Smooth muscle cell (in vitro differentiated cells): Measurements from ENCODE around the gene ABCD1. TPM values are rescaled to one million over a fixed set of nuclear protein-coding genes. Genes with fewer than 3 reads are reported as not detected.

Experiments used
- DNase-seq: peaks from one replicate; lab custom pipeline; 2025; ENCODE audit not compliant: unreplicated experiment; lab: John Stamatoyannopoulos, UW
- H2AFZ ChIP-seq: fragments of 200-600 bp; sonication (generic); 2 replicates; pipeline ENCODE4 v1.6.0; 2016; ENCODE audit warnings: antibody characterized with exemption, low read depth, mild to moderate bottlenecking
- H3F3A ChIP-seq: fragments of 200-600 bp; sonication (generic); 2 replicates; pipeline ENCODE4 v1.6.0; 2017; ENCODE audit warnings: antibody characterized with exemption, low read depth
- H3K27ac ChIP-seq: fragments of 200-600 bp; sonication (generic); 2 replicates; pipeline ENCODE4 v1.5.1; 2016; ENCODE audit warnings: low read depth, mild to moderate bottlenecking
- H3K27me3 ChIP-seq: fragments of 200-600 bp; sonication (generic); 2 replicates; pipeline ENCODE4 v1.6.1; 2016; ENCODE audit warnings: low read depth, mild to moderate bottlenecking
- H3K36me3 ChIP-seq: fragments of 200-600 bp; sonication (generic); 2 replicates; pipeline ENCODE4 v1.5.1; 2016; ENCODE audit warnings: low read depth
- H3K4me1 ChIP-seq: fragments of 200-600 bp; sonication (generic); 2 replicates; pipeline ENCODE4 v1.5.1; 2016; ENCODE audit warnings: low read depth
- H3K4me2 ChIP-seq: fragments of 200-600 bp; sonication (generic); 2 replicates; pipeline ENCODE4 v1.6.0; 2016; ENCODE audit warnings: mild to moderate bottlenecking
- H3K4me3 ChIP-seq: fragments of 200-600 bp; sonication (generic); 2 replicates; pipeline ENCODE4 v1.5.1; 2016; ENCODE audit warnings: mild to moderate bottlenecking
- H3K79me2 ChIP-seq: fragments of 200-600 bp; sonication (generic); 2 replicates; pipeline ENCODE4 v1.6.0; 2016; ENCODE audit warnings: low read depth, mild to moderate bottlenecking
- H3K9ac ChIP-seq: fragments of 200-600 bp; sonication (generic); 2 replicates; pipeline ENCODE4 v1.6.0; 2016; ENCODE audit warnings: low read depth
- H3K9me3 ChIP-seq: fragments of 200-600 bp; sonication (generic); replicated peaks from 2 replicates; pipeline ENCODE4 v1.5.1; 2016; ENCODE audit warnings: low read depth
- H4K20me1 ChIP-seq: fragments of 200-600 bp; sonication (generic); 2 replicates; pipeline ENCODE4 v1.6.0; 2016; ENCODE audit warnings: low read depth
- CTCF ChIP-seq: fragments of 200-600 bp; sonication (generic); IDR thresholded peaks from 2 replicates; pipeline ENCODE4 v1.5.1; 2017; ENCODE audit warnings: borderline replicate concordance, mild to moderate bottlenecking, antibody characterized with exemption; ENCODE audit not compliant: insufficient read depth, poor library complexity, severe bottlenecking
- WGBS: methylation state at CpG from one replicate; pipeline ENCODE4 v1.1.7; 2016; ENCODE audit warnings: low lambda C conversion rate; 5-methylcytosine and 5-hydroxymethylcytosine counted together
- polyA plus RNA-seq: library from polyadenylated mRNA; unstranded; fragments of >200 nt; fragmentation: Nextera tagmentation; extraction: Ambion mirVana; gene quantifications from 2 replicates; pipeline ENCODE4 v1.2.1, GENCODE V29; 2016
- total RNA-seq: library from RNA; depleted of rRNA; stranded (reverse); fragments of >200 nt; gene quantifications from 2 replicates; pipeline ENCODE4 v1.2.3, GENCODE V29; 2014

Gene ABCD1
- total and polyA plus RNA-seq, 2 experiments from 2014 or later: 6.2 to 10.9 TPM

- no peak for TF ChIP-seq CTCF
Observed at GRCh38 chrX:153776120-153776599, 51.5 kb downstream of the ABCD1 start.

GRCh38 chrX:153776611-153777045 lies 52.0 kb downstream of the ABCD1 start:
- Histone ChIP-seq H3K27ac (no peak overlapping the region), H3K4me2 (no peak overlapping the region), H3K4me3 (no peak overlapping the region), H4K20me1 (no peaks in the 10 kb centered on the region), H3K9ac (no peak overlapping the region), H3K4me1 (no peaks in the 10 kb centered on the region), H3K36me3 (no peaks in the 10 kb centered on the region), H3K9me3 (no peaks in the 10 kb centered on the region), H2AFZ (no peak overlapping the region), H3F3A (no peaks in the 10 kb centered on the region), H3K79me2 (no peaks in the 10 kb centered on the region), H3K27me3 (no peaks in the 10 kb centered on the region)
- TF ChIP-seq CTCF: no peak
- WGBS: 100% methylated on average over 3 of the region's 22 CpGs
- DNase-seq: no peak

More at GRCh38 chrX:153776120-153776599, 51.5 kb downstream of the ABCD1 start:
- no peaks in the 10 kb centered on the region for H3K9me3 ChIP-seq
- no peaks in the 10 kb centered on the region for H3K36me3 ChIP-seq
- H3K9ac ChIP-seq: no peak overlapping the region
- H4K20me1 ChIP-seq: no peaks in the 10 kb centered on the region
- no peak overlapping the region for H2AFZ ChIP-seq
- no peaks in the 10 kb centered on the region for H3K79me2 ChIP-seq
- no peaks in the 10 kb centered on the region for H3K4me1 ChIP-seq
- no peak for DNase-seq
- H3K27me3 ChIP-seq: no peaks in the 10 kb centered on the region
- H3K4me3 ChIP-seq: no peak overlapping the region
- H3K27ac ChIP-seq: no peak overlapping the region
- WGBS: 90% methylated on average over 14 of the region's 20 CpGs
- H3F3A ChIP-seq: no peaks in the 10 kb centered on the region
- no peak overlapping the region for H3K4me2 ChIP-seq

GRCh38 chrX:153777261-153778090 lies 52.8 kb downstream of the ABCD1 start:
- no peak for DNase-seq
- H3K9ac ChIP-seq: no peak overlapping the region
- no peaks in the 10 kb centered on the region for H3K4me1 ChIP-seq
- no peak overlapping the region for H2AFZ ChIP-seq
- H3K27me3 ChIP-seq: no peaks in the 10 kb centered on the region
- H4K20me1 ChIP-seq: no peaks in the 10 kb centered on the region
- 93% methylated on average over 34 of the region's 34 CpGs for WGBS
- H3K27ac ChIP-seq: no peak overlapping the region
- H3F3A ChIP-seq: no peaks in the 10 kb centered on the region
- H3K9me3 ChIP-seq: no peaks in the 10 kb centered on the region
- H3K4me2 ChIP-seq: no peak overlapping the region
- TF ChIP-seq CTCF: no peak
- no peaks in the 10 kb centered on the region for H3K79me2 ChIP-seq
- no peak overlapping the region for H3K4me3 ChIP-seq
- H3K36me3 ChIP-seq: no peaks in the 10 kb centered on the region

GRCh38 chrX:153778181-153778580 lies 53.5 kb downstream of the ABCD1 start:
- Histone ChIP-seq H3K79me2 (no peaks in the 10 kb centered on the region), H3K36me3 (no peaks in the 10 kb centered on the region), H3K4me3 (no peak overlapping the region), H3K9me3 (no peaks in the 10 kb centered on the region), H3F3A (no peaks in the 10 kb centered on the region), H3K27me3 (no peaks in the 10 kb centered on the region), H3K4me2 (no peak overlapping the region), H3K27ac (no peak overlapping the region), H2AFZ (no peak overlapping the region), H4K20me1 (no peaks in the 10 kb centered on the region), H3K4me1 (no peaks in the 10 kb centered on the region), H3K9ac (no peak overlapping the region)
- WGBS: 91% methylated on average over 17 of the region's 17 CpGs
- TF ChIP-seq CTCF: no peak
- DNase-seq: no peak
